VCaP (cell line): Measurements from ENCODE around the gene KPTN.

ENCODE experiments used
- H3K27ac ChIP-seq: fragments of 450-650 bp; 2 replicates; pipeline ENCODE4 v1.5.1; 2017
- TF ChIP-seq, protein P1 (sequence below): fragments of 450-650 bp; conservative IDR thresholded peaks from 2 replicates; pipeline ENCODE4 v1.5.1; 2017; ENCODE audit warnings: mild to moderate bottlenecking, moderate library complexity

KPTN gene

DNA sequence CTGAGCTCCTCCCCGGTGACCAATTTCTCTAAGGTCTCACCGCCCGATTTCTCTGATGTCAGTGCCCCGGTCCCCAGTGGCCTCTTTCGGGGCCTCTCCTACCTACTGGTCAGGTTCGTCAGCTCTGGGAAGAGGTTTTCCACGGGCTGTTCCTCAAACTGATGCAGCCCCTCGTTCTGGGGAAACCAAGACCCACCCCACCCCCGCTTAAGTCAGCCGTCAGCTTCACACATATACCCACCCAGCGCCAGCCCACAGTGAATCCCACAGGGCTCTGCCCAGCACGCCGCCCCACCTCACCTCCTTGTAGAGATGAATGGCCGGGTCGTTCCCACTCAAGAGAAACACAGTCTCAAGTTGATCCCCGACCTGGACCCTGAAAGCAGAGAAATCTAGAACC, 3.4 kb downstream of the KPTN start:
- TF ChIP-seq, protein P1, sequence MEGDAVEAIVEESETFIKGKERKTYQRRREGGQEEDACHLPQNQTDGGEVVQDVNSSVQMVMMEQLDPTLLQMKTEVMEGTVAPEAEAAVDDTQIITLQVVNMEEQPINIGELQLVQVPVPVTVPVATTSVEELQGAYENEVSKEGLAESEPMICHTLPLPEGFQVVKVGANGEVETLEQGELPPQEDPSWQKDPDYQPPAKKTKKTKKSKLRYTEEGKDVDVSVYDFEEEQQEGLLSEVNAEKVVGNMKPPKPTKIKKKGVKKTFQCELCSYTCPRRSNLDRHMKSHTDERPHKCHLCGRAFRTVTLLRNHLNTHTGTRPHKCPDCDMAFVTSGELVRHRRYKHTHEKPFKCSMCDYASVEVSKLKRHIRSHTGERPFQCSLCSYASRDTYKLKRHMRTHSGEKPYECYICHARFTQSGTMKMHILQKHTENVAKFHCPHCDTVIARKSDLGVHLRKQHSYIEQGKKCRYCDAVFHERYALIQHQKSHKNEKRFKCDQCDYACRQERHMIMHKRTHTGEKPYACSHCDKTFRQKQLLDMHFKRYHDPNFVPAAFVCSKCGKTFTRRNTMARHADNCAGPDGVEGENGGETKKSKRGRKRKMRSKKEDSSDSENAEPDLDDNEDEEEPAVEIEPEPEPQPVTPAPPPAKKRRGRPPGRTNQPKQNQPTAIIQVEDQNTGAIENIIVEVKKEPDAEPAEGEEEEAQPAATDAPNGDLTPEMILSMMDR: no peak

DNA sequence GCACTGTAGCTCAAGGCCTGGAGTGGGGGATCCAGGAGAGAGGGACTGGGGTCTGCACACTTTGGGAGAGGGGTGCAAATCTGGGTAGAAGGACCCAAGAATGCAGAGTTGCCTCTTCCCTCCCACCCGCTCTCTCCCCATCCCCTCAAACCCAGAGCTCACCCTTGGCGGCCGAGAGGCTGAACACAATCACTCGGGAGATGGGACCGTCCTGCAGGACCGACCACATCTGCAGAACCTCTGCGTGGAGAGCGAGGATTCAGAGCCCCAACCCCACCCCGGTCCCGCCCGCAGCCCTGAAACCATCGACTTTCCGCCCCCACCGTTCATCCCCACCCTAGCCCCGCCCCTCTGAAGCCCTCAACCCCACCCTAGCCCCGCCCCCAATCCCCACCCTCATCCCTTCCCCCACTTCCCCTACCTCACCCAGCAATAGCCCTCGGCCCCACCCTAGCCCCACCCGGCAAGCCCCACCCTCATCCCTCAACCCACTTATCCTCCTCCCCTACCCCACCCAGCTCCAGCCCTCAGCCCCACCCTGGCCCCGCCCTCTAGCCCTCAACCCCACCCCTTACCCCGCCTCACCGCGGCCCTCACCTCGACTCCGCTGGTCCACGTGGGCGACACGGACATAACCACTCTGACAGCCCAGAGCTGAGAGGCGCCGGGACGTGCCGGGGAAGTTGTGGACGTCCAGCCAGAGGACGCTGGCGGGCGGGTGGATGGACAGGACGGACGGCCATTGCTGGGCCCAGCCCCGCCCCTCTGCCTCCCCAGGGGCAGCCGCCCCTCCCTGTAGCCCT, 4.1 kb downstream of the KPTN start:
- H3K27ac ChIP-seq: no peak overlapping the region
- TF ChIP-seq, protein P1: no peak

More for the DNA sequence above, 3.4 kb downstream of the KPTN start:
- H3K27ac ChIP-seq: no peak overlapping the region

DNA sequence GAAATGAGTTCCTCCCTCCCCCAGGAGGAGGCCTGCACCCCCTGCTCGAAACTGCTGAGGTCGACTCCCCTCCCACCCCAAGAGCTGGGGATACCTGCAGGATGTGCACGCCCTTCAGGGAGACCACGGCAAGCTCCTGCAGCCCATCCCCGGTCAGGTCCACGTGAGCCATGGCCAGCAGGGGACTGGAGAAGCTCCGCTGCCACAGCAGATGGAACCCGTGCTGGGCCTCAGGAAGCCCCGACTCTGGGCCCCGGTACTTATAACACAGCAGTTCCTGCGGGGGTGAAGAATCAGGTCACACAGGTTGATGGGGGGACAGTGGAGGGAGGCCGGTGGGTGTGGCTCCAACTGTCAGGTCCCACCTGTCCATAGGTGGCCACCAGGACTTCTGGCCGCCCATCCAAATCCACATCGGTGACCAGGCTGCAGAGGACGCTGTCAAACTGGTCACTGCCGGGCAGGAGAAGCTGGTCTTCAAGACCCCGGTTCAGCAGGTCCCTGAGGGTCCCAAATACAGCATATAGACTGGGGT, 7.5 kb downstream of the KPTN start:
- TF ChIP-seq, protein P1: no peak
- no peak overlapping the region for H3K27ac ChIP-seq

DNA sequence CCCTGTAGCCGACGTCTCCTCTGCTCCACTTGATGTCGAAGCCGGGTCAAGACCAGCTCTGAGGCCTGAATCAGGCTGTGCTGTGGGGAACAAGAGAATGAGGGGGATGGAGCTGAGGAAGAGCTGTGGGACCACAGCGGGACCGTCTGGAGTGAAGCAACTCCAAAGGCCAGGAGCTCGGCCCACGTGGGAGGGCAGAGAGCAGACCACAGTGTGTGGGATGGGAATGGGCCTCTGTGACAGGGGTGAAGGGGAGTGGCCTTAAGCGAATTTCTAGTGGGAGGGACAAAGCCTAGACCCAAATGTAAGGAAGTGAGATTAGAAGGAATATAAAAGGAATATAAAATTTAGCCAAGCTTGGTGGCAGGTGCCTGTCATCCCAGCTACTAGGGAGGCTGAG, 8.6 kb downstream of the KPTN start:
- no peak overlapping the region for H3K27ac ChIP-seq
- TF ChIP-seq, protein P1: no peak

DNA sequence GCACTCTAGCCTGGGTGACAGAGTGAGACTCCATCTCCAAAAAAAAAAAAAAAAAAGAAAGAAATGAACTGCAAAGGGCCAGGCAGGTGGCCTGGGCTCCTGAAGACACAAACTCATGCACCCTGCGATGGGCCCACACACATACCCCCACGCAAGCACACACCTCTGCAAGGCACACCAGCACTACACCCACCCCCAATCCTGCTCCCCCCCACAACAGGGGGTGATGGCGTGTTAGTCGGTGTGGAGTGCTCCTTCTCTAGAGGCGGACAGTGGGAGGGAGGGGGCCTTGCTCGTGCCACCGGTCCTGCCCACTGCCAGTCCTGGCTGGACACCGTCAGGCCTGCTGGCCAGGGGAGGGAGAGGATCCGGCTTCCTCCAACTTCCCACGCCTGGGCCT, 10.7 kb downstream of the KPTN start:
- H3K27ac ChIP-seq: no peak overlapping the region
- TF ChIP-seq, protein P1: no peak

DNA sequence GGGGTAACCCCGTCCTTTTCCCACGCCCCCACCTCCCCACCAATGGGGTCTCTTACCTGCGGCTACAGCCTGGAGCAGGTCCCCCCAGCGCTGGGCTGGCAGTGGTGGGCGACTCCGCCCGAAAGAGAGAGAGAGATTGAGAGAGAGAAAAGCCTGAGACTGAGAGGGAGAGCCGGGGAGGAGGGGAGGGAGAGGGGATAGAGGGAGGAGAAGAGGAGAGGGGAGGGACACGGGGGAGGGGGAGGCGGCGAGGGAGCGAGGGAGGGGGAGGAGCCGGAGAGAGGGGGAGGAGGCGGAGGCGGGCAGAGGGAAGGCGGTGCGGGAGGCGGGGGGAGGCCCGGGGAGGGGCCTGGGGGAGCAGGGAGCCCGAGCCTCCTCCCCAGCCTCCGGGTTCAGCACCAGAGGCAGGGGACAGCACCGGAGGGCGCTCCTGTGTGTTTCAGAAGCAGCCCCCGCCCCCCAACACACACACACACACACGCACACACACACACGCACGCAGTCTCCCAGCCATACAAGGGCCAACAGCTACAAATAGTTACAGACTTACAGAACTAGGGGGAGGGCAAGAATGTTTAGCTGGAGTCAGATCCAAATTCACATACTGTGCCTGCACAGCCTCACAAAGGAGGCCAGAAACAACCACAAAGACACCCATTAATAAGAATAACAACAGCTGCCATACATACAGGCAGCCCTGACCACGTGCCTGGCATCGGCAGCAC, 12.1 kb downstream of the KPTN start, which contains the start of gene SLC8A2:
Gene SLC8A2, minus strand, starts transcription at position 161 of the 725 bp plus-strand sequence. CDS start 5,490 bp downstream, outside the sequence.
- H3K27ac ChIP-seq: peak within 1 kb of the TSS; percentile 57; the same call in 1 of the 2 replicates
- TF ChIP-seq, protein P1: no peak

DNA sequence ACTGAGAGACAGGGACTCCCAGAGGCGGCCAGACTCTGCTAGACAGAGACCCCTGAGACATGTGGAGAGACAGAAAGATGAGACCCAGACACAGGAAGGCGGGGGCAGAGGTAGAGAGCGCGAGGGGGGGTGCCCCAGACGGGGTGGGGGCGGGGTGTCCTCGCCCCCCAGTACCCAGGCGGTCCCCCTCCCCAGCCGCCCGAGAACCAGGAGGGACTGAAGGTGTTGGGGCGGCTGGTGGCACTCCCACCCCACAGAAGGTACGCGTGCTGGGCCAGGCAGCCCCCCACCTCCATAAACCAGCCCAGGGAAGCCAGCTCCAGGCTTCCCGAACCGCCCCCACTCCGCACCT, 12.7 kb downstream of the KPTN start:
- TF ChIP-seq, protein P1: no peak
- peak overlapping the region; percentile 57; the same call in 1 of the 2 replicates for H3K27ac ChIP-seq
